Type B pancreatic cell (in vitro differentiated cells): ENCODE measurements around the gene PCDHGA6. TPM values are rescaled to one million over a fixed set of nuclear protein-coding genes. Genes with fewer than 3 reads are reported as not detected.
"Not testable (repeated sequence)": the region's sequence is repeated elsewhere in the genome, so short reads cannot be mapped to it uniquely, and the experiment has no call there.

Experiments used
- DNase-seq: peaks from one replicate; pipeline ENCODE4 v3.0.0; 2021; ENCODE audit warnings: mixed read lengths; ENCODE audit not compliant: unreplicated experiment; ENCODE audit errors: extremely low spot score
- H3K27ac Mint-ChIP-seq: 2 replicates; pipeline ENCODE4 v1.8.0; 2021; ENCODE audit warnings: mild to moderate bottlenecking, mixed read lengths
- H3K27me3 Mint-ChIP-seq: 2 replicates; pipeline ENCODE4 v1.8.0; 2021; ENCODE audit warnings: mixed read lengths
- H3K36me3 Mint-ChIP-seq: 2 replicates; pipeline ENCODE4 v1.8.0; 2021; ENCODE audit warnings: mixed read lengths
- H3K4me1 Mint-ChIP-seq: one replicate; pipeline ENCODE4 v1.8.0; 2021; ENCODE audit warnings: mixed read lengths; ENCODE audit not compliant: unreplicated experiment
- H3K4me3 Mint-ChIP-seq: 2 replicates; pipeline ENCODE4 v1.8.0; 2021; ENCODE audit warnings: mild to moderate bottlenecking, mixed read lengths
- H3K9me3 Mint-ChIP-seq: 2 replicates; pipeline ENCODE4 v1.8.0; 2021; ENCODE audit warnings: mixed read lengths
- total RNA-seq: library from RNA; stranded (reverse); gene quantifications from 2 replicates; pipeline ENCODE4 v1.2.1, GENCODE V29; 2021; ENCODE audit warnings: low replicate concordance
- TF ChIP-seq, protein P1 (sequence below): fragments of 200-600 bp; sonication (generic); conservative IDR thresholded peaks from 2 replicates; pipeline ENCODE4 v1.5.0; 2021; ENCODE audit warnings: antibody characterized with exemption, mild to moderate bottlenecking

The PCDHGA6 gene
- total RNA-seq, 1 donor from 2014 or later, result 0.41 TPM

DNA sequence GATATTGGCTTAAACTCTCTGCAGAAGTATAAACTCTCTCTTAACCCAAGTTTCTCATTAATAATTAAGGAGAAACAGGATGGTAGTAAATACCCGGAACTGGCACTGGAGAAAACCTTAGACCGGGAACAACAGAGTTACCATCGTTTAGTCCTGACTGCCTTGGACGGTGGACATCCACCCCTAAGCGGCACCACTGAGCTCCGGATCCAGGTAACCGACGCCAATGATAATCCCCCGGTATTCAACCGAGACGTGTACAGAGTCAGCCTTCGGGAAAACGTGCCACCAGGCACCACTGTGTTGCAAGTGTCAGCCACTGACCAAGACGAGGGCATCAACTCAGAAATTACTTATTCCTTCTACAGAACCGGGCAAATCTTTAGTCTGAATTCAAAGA, 24.9 kb downstream of the PCDHGA6 start:
- Mint-ChIP-seq H3K9me3 (peaks cover 13% of the 10 kb centered on the region), H3K27me3 (no peaks in the 10 kb centered on the region), H3K27ac (no peak overlapping the region), H3K4me1 (no peaks in the 10 kb centered on the region), H3K36me3 (peaks cover 10% of the 10 kb centered on the region), H3K4me3 (no peak overlapping the region)
- TF ChIP-seq, protein P1, sequence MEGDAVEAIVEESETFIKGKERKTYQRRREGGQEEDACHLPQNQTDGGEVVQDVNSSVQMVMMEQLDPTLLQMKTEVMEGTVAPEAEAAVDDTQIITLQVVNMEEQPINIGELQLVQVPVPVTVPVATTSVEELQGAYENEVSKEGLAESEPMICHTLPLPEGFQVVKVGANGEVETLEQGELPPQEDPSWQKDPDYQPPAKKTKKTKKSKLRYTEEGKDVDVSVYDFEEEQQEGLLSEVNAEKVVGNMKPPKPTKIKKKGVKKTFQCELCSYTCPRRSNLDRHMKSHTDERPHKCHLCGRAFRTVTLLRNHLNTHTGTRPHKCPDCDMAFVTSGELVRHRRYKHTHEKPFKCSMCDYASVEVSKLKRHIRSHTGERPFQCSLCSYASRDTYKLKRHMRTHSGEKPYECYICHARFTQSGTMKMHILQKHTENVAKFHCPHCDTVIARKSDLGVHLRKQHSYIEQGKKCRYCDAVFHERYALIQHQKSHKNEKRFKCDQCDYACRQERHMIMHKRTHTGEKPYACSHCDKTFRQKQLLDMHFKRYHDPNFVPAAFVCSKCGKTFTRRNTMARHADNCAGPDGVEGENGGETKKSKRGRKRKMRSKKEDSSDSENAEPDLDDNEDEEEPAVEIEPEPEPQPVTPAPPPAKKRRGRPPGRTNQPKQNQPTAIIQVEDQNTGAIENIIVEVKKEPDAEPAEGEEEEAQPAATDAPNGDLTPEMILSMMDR, result no peak
- no peak for DNase-seq

GRCh38 chr5:141399555-141400258, 26.0 kb downstream of the PCDHGA6 start:
- TF ChIP-seq, protein P1, result no peak

GRCh38 chr5:141402553-141403243, 29.0 kb downstream of the PCDHGA6 start, which contains the start of gene PCDHGA9:
Gene PCDHGA9 (plus strand): TSS chr5:141402778. CDS start chr5:141402953, 175 bp downstream.
- Mint-ChIP-seq H3K27ac (no peak within 1 kb of the TSS), H3K36me3 (peaks cover 12% of the 10 kb centered on the region), H3K4me1 (no peaks in the 10 kb centered on the region), H3K9me3 (peaks cover 5% of the 10 kb centered on the region), H3K27me3 (no peaks in the 10 kb centered on the region), H3K4me3 (no peak within 1 kb of the TSS)
- TF ChIP-seq, protein P1, result peak; percentile 48
- DNase-seq, result peak; percentile 58

More at GRCh38 chr5:141399555-141400258, 26.0 kb downstream of the PCDHGA6 start:
- no peaks in the 10 kb centered on the region for H3K4me1 Mint-ChIP-seq
- DNase-seq, result no peak
- no peaks in the 10 kb centered on the region for H3K27me3 Mint-ChIP-seq
- H3K36me3 Mint-ChIP-seq, result peaks cover 9% of the 10 kb centered on the region
- no peak overlapping the region for H3K4me3 Mint-ChIP-seq
- no peak overlapping the region for H3K27ac Mint-ChIP-seq
- peaks cover 9% of the 10 kb centered on the region for H3K9me3 Mint-ChIP-seq

DNA sequence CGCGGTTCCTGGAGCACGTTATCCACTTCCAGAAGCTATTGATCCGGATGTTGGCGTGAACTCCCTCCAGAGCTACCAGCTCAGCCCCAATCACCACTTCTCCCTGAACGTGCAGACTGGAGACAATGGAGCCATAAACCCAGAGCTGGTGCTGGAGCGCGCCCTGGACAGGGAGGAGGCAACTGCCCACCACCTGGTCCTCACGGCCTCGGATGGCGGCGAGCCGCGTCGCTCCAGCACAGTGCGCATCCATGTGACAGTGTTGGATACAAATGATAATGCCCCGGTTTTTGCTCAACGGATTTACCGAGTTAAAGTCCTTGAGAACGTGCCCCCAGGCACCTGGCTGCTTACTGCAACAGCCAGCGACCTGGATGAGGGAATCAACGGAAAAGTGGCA, 29.7 kb downstream of the PCDHGA6 start:
- Mint-ChIP-seq H3K9me3 (peaks cover 9% of the 10 kb centered on the region), H3K4me1 (peaks cover 3% of the 10 kb centered on the region), H3K36me3 (peaks cover 19% of the 10 kb centered on the region), H3K27me3 (peaks cover 2% of the 10 kb centered on the region), H3K27ac (no peak overlapping the region), H3K4me3 (no peak overlapping the region)
- TF ChIP-seq, protein P1, result no peak
- no peak for DNase-seq

GRCh38 chr5:141407790-141408505, 34.3 kb downstream of the PCDHGA6 start, which contains the start of gene PCDHGB6:
Gene PCDHGB6 (plus strand): TSS chr5:141408021. CDS start chr5:141408203, 182 bp downstream.
- DNase-seq, result peak; percentile 88
- peaks cover 11% of the 10 kb centered on the region for H3K4me1 Mint-ChIP-seq
- TF ChIP-seq, protein P1, result peak; percentile 91
- peaks cover 14% of the 10 kb centered on the region for H3K9me3 Mint-ChIP-seq
- H3K4me3 Mint-ChIP-seq, result peak within 1 kb of the TSS; percentile 97
- peak within 1 kb of the TSS; percentile 52 for H3K27ac Mint-ChIP-seq
- not testable (repeated sequence) for H3K27me3 Mint-ChIP-seq
- peaks cover 36% of the 10 kb centered on the region for H3K36me3 Mint-ChIP-seq
